ENCODE results near the gene PPP6R3.

DNA sequence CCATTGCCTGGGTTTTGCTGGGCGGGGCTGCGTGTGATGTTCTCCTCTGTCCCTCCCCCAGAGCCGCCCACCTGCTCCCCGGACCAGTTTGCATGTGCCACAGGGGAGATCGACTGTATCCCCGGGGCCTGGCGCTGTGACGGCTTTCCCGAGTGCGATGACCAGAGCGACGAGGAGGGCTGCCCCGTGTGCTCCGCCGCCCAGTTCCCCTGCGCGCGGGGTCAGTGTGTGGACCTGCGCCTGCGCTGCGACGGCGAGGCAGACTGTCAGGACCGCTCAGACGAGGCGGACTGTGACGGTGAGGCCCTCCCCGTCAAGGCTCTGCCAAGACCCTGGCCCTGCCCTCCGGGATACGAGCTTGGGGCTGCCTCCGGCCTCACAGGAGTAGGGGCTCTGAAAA, 27.0 kb upstream of the PPP6R3 start:
- TF ChIP-seq NR2F1 (conservative IDR thresholded peaks at IDR 0.05) (no peak), RFX5 (IDR thresholded peaks at IDR 0.05; ENCODE audit: low read depth, low read length) (no peak), SRF (IDR thresholded peaks at IDR 0.05; ENCODE audit: low read depth in 2 of 2, low read length in 2 of 2) (no peak), SPI1 (IDR thresholded peaks at IDR 0.05; ENCODE audit: borderline replicate concordance, insufficient read depth, low read depth, low read length) (no peak), POLR2A (IDR thresholded peaks at IDR 0.05; ENCODE audit: low read depth, low read length) (no peak), CBFB (IDR thresholded peaks at IDR 0.05; ENCODE audit: low read depth) (no peak), NR2C1 (IDR thresholded peaks at IDR 0.05) (no peak), TCF7 (IDR thresholded peaks at IDR 0.05; ENCODE audit: borderline replicate concordance) (no peak)
- TF ChIP-seq, protein P1, sequence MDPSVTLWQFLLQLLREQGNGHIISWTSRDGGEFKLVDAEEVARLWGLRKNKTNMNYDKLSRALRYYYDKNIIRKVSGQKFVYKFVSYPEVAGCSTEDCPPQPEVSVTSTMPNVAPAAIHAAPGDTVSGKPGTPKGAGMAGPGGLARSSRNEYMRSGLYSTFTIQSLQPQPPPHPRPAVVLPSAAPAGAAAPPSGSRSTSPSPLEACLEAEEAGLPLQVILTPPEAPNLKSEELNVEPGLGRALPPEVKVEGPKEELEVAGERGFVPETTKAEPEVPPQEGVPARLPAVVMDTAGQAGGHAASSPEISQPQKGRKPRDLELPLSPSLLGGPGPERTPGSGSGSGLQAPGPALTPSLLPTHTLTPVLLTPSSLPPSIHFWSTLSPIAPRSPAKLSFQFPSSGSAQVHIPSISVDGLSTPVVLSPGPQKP (IDR thresholded peaks at IDR 0.05; ENCODE audit: low read depth, low read length), result no peak
- TF ChIP-seq, protein P2, sequence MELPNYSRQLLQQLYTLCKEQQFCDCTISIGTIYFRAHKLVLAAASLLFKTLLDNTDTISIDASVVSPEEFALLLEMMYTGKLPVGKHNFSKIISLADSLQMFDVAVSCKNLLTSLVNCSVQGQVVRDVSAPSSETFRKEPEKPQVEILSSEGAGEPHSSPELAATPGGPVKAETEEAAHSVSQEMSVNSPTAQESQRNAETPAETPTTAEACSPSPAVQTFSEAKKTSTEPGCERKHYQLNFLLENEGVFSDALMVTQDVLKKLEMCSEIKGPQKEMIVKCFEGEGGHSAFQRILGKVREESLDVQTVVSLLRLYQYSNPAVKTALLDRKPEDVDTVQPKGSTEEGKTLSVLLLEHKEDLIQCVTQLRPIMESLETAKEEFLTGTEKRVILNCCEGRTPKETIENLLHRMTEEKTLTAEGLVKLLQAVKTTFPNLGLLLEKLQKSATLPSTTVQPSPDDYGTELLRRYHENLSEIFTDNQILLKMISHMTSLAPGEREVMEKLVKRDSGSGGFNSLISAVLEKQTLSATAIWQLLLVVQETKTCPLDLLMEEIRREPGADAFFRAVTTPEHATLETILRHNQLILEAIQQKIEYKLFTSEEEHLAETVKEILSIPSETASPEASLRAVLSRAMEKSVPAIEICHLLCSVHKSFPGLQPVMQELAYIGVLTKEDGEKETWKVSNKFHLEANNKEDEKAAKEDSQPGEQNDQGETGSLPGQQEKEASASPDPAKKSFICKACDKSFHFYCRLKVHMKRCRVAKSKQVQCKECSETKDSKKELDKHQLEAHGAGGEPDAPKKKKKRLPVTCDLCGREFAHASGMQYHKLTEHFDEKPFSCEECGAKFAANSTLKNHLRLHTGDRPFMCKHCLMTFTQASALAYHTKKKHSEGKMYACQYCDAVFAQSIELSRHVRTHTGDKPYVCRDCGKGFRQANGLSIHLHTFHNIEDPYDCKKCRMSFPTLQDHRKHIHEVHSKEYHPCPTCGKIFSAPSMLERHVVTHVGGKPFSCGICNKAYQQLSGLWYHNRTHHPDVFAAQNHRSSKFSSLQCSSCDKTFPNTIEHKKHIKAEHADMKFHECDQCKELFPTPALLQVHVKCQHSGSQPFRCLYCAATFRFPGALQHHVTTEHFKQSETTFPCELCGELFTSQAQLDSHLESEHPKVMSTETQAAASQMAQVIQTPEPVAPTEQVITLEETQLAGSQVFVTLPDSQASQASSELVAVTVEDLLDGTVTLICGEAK (IDR thresholded peaks at IDR 0.05; ENCODE audit: borderline replicate concordance), result no peak
